Activated naive CD4-positive, alpha-beta T cell treated with anti-CD3 and anti-CD28 coated beads for 36 hours (primary cell): ENCODE measurements around the gene NRXN3. TPM values are rescaled to one million over a fixed set of nuclear protein-coding genes. Genes with fewer than 3 reads are reported as not detected.
"Not testable (repeated sequence)": the region's sequence is repeated elsewhere in the genome, so short reads cannot be mapped to it uniquely, and the experiment has no call there.

Source experiments
- CTCF ChIA-PET: fragments of 350-600 bp; sonication (Branson Sonifier 250); formaldehyde crosslinking; loops from one replicate; lab custom pipeline; 2021; ENCODE audit warnings: antibody characterized with exemption; lab: Charles Lee
- DNase-seq: peaks from one replicate; pipeline ENCODE4 v3.0.0-alpha.2; 2020
- H3K27ac Mint-ChIP-seq: one replicate; pipeline ENCODE4 v1.8.0; 2021; ENCODE audit warnings: mild to moderate bottlenecking, mixed read lengths
- H3K27me3 Mint-ChIP-seq: one replicate; pipeline ENCODE4 v1.8.0; 2021; ENCODE audit warnings: low read depth, mixed read lengths
- H3K36me3 Mint-ChIP-seq: one replicate; pipeline ENCODE4 v1.8.0; 2021; ENCODE audit warnings: low read depth, mixed read lengths
- H3K4me1 Mint-ChIP-seq: one replicate; pipeline ENCODE4 v1.8.0; 2021; ENCODE audit warnings: low read depth, mixed read lengths
- H3K4me3 Mint-ChIP-seq: one replicate; pipeline ENCODE4 v1.8.0; 2021; ENCODE audit warnings: mild to moderate bottlenecking, moderate library complexity, mixed read lengths
- H3K9me3 Mint-ChIP-seq: one replicate; pipeline ENCODE4 v1.8.0; 2021; ENCODE audit warnings: mixed read lengths
- intact Hi-C: fragments of 100-400 bp; cut with micrococcal nuclease; formaldehyde crosslinking; loops from one replicate; pipeline ENCODE4 v1.15.1; 2023
- total RNA-seq, 2 experiments: library from RNA; stranded (reverse); gene quantifications; one replicate each; pipeline ENCODE4 v1.2.3, GENCODE V29; 2021

Gene NRXN3
- total RNA-seq, 2 experiments from 2014 or later = not detected

- H3K4me3 Mint-ChIP-seq = no peak overlapping the region
- CTCF ChIA-PET = interaction anchor here (0.8 kb wide), 1 partner anchor 16 kb away, joined by 3 read pairs; no protein-coding TSS in a partner anchor
- no peaks in the 10 kb centered on the region for H3K9me3 Mint-ChIP-seq
- H3K4me1 Mint-ChIP-seq = no peaks in the 10 kb centered on the region
- H3K36me3 Mint-ChIP-seq = no peaks in the 10 kb centered on the region
- intact Hi-C loops = no loop called here
- H3K27me3 Mint-ChIP-seq = no peaks in the 10 kb centered on the region
- no peak for DNase-seq
- no peak overlapping the region for H3K27ac Mint-ChIP-seq
Measured at GRCh38 chr14:79089576-79089975, 919.4 kb downstream of the NRXN3 start.

GRCh38 chr14:79090641-79091180, 920.5 kb downstream of the NRXN3 start:
- Mint-ChIP-seq H3K36me3 (no peaks in the 10 kb centered on the region), H3K4me1 (no peaks in the 10 kb centered on the region), H3K27me3 (no peaks in the 10 kb centered on the region), H3K4me3 (no peak overlapping the region), H3K27ac (no peak overlapping the region), H3K9me3 (no peaks in the 10 kb centered on the region)
- no peak for DNase-seq
- CTCF ChIA-PET = no interaction called here
- intact Hi-C loops = no loop called here

GRCh38 chr14:79091381-79091963, 921.3 kb downstream of the NRXN3 start:
- no peak overlapping the region for H3K4me3 Mint-ChIP-seq
- peaks cover under 1% of the 10 kb centered on the region for H3K9me3 Mint-ChIP-seq
- CTCF ChIA-PET = interaction anchor here (0.7 kb wide), 1 partner anchor 28 kb away, joined by 3 read pairs; no protein-coding TSS in a partner anchor
- DNase-seq = no peak
- no peaks in the 10 kb centered on the region for H3K27me3 Mint-ChIP-seq
- no peaks in the 10 kb centered on the region for H3K36me3 Mint-ChIP-seq
- intact Hi-C loops = no loop called here
- no peak overlapping the region for H3K27ac Mint-ChIP-seq
- H3K4me1 Mint-ChIP-seq = no peaks in the 10 kb centered on the region

- Mint-ChIP-seq H3K36me3 (no peaks in the 10 kb centered on the region), H3K27me3 (no peaks in the 10 kb centered on the region), H3K4me3 (no peak overlapping the region), H3K4me1 (no peaks in the 10 kb centered on the region), H3K9me3 (peaks cover 2% of the 10 kb centered on the region), H3K27ac (no peak overlapping the region)
- CTCF ChIA-PET = no interaction called here
- intact Hi-C loops = no loop called here
- no peak for DNase-seq
Measured at GRCh38 chr14:79093531-79093930, 923.4 kb downstream of the NRXN3 start.

GRCh38 chr14:79094951-79095350, 924.8 kb downstream of the NRXN3 start:
- no peaks in the 10 kb centered on the region for H3K36me3 Mint-ChIP-seq
- no peaks in the 10 kb centered on the region for H3K27me3 Mint-ChIP-seq
- H3K27ac Mint-ChIP-seq = no peak overlapping the region
- H3K4me3 Mint-ChIP-seq = no peak overlapping the region
- H3K9me3 Mint-ChIP-seq = peaks cover 2% of the 10 kb centered on the region
- no peak for DNase-seq
- intact Hi-C loops = no loop called here
- no peaks in the 10 kb centered on the region for H3K4me1 Mint-ChIP-seq
- CTCF ChIA-PET = interaction anchor here (0.7 kb wide), 1 partner anchor 1134 kb away, joined by 4 read pairs; no protein-coding TSS in a partner anchor

- Mint-ChIP-seq H3K27ac (no peak overlapping the region), H3K4me3 (no peak overlapping the region), H3K36me3 (no peaks in the 10 kb centered on the region), H3K9me3 (peaks cover 2% of the 10 kb centered on the region), H3K4me1 (no peaks in the 10 kb centered on the region), H3K27me3 (no peaks in the 10 kb centered on the region)
- DNase-seq = no peak
- CTCF ChIA-PET = no interaction called here
- intact Hi-C loops = no loop called here
Measured at GRCh38 chr14:79096811-79097210, 926.6 kb downstream of the NRXN3 start.

- H3K27me3 Mint-ChIP-seq = no peaks in the 10 kb centered on the region
- intact Hi-C loops = no loop called here
- no peak for DNase-seq
- H3K4me3 Mint-ChIP-seq = no peak overlapping the region
- CTCF ChIA-PET = no interaction called here
- H3K27ac Mint-ChIP-seq = no peak overlapping the region
- peaks cover 4% of the 10 kb centered on the region for H3K9me3 Mint-ChIP-seq
- H3K36me3 Mint-ChIP-seq = no peaks in the 10 kb centered on the region
- no peaks in the 10 kb centered on the region for H3K4me1 Mint-ChIP-seq
Measured at GRCh38 chr14:79098324-79098723, 928.2 kb downstream of the NRXN3 start.

GRCh38 chr14:79100578-79100977, 930.4 kb downstream of the NRXN3 start:
- CTCF ChIA-PET = no interaction called here
- Mint-ChIP-seq H3K9me3 (peaks cover 5% of the 10 kb centered on the region), H3K27me3 (no peaks in the 10 kb centered on the region), H3K27ac (no peak overlapping the region), H3K36me3 (no peaks in the 10 kb centered on the region), H3K4me1 (no peaks in the 10 kb centered on the region), H3K4me3 (no peak overlapping the region)
- intact Hi-C loops = no loop called here
- DNase-seq = no peak

GRCh38 chr14:79101388-79101787, 931.2 kb downstream of the NRXN3 start:
- Mint-ChIP-seq H3K27me3 (no peaks in the 10 kb centered on the region), H3K36me3 (no peaks in the 10 kb centered on the region), H3K27ac (no peak overlapping the region), H3K4me3 (no peak overlapping the region), H3K4me1 (no peaks in the 10 kb centered on the region), H3K9me3 (peaks cover 5% of the 10 kb centered on the region)
- DNase-seq = no peak
- CTCF ChIA-PET = no interaction called here
- intact Hi-C loops = no loop called here

GRCh38 chr14:79103764-79104163, 933.6 kb downstream of the NRXN3 start:
- CTCF ChIA-PET = no interaction called here
- Mint-ChIP-seq H3K4me1 (no peaks in the 10 kb centered on the region), H3K4me3 (no peak overlapping the region), H3K27ac (no peak overlapping the region), H3K9me3 (peaks cover 2% of the 10 kb centered on the region), H3K36me3 (no peaks in the 10 kb centered on the region), H3K27me3 (no peaks in the 10 kb centered on the region)
- DNase-seq = no peak
- intact Hi-C loops = no loop called here

- DNase-seq, CTCF ChIA-PET, H3K36me3 Mint-ChIP-seq, H3K27ac Mint-ChIP-seq, H3K27me3 Mint-ChIP-seq, intact Hi-C loops, H3K4me1 Mint-ChIP-seq, H3K4me3 Mint-ChIP-seq, H3K9me3 Mint-ChIP-seq: not testable (repeated sequence)
Measured at GRCh38 chr14:79110564-79110963, 940.4 kb downstream of the NRXN3 start.

GRCh38 chr14:79111987-79112501, 941.9 kb downstream of the NRXN3 start:
- H3K36me3 Mint-ChIP-seq = no peaks in the 10 kb centered on the region
- no peak for DNase-seq
- no peaks in the 10 kb centered on the region for H3K4me1 Mint-ChIP-seq
- CTCF ChIA-PET = no interaction called here
- no peak overlapping the region for H3K4me3 Mint-ChIP-seq
- peaks cover 2% of the 10 kb centered on the region for H3K9me3 Mint-ChIP-seq
- H3K27ac Mint-ChIP-seq = no peak overlapping the region
- intact Hi-C loops = no loop called here
- no peaks in the 10 kb centered on the region for H3K27me3 Mint-ChIP-seq

GRCh38 chr14:79117561-79117960, 947.4 kb downstream of the NRXN3 start:
- no peak for DNase-seq
- H3K4me1 Mint-ChIP-seq = no peaks in the 10 kb centered on the region
- H3K36me3 Mint-ChIP-seq = no peaks in the 10 kb centered on the region
- H3K9me3 Mint-ChIP-seq = peaks cover 2% of the 10 kb centered on the region
- intact Hi-C loops = no loop called here
- no peak overlapping the region for H3K4me3 Mint-ChIP-seq
- H3K27me3 Mint-ChIP-seq = no peaks in the 10 kb centered on the region
- no peak overlapping the region for H3K27ac Mint-ChIP-seq
- CTCF ChIA-PET = no interaction called here
